Gastroesophageal sphincter (tissue), 4 donors: Measurements from ENCODE around the gene BRINP3. TPM values are rescaled to one million over a fixed set of nuclear protein-coding genes. Genes with fewer than 3 reads are reported as not detected.

Source experiments
- ATAC-seq: fragments of 150-250 bp; one replicate; pipeline ENCODE4 v1.9.1; 2016; ENCODE audit warnings: mild to moderate bottlenecking, moderate library complexity
- H3K27ac ChIP-seq, 4 donors: fragments of 200-600 bp; sonication (generic) in 3 of 4; 1 replicate in 3 of 4; 2 replicates in 1 of 4; pipeline ENCODE4 v1.5.1; 2016 to 2019
- H3K27me3 ChIP-seq: fragments of 200-600 bp; sonication (generic); one replicate; pipeline ENCODE4 v1.5.1; 2019
- H3K36me3 ChIP-seq, 2 donors: fragments of 200-600 bp; sonication (generic); one replicate each; pipeline ENCODE4 v1.5.1; 2019; ENCODE audit warnings: control low read depth in 1 of 2
- H3K4me1 ChIP-seq, 3 donors: fragments of 200-600 bp; sonication (generic); 1 replicate in 2 of 3; 2 replicates in 1 of 3; pipeline ENCODE4 v1.5.1; 2016 to 2019; ENCODE audit warnings: control low read depth in 2 of 3
- H3K4me3 ChIP-seq, 2 donors: fragments of 200-600 bp; sonication (generic); one replicate each; pipeline ENCODE4 v1.5.1; 2019; ENCODE audit warnings: mild to moderate bottlenecking in 1 of 2, moderate library complexity in 1 of 2
- H3K9me3 ChIP-seq, 3 donors: fragments of 200-600 bp; sonication (generic); one replicate each; pipeline ENCODE4 v1.5.1; 2017 to 2019; ENCODE audit warnings: control low read depth in 2 of 3
- EP300 ChIP-seq: sonication (generic); formaldehyde crosslinking; IDR thresholded peaks from one replicate; pipeline ENCODE4 v1.6.1; 2017; ENCODE audit warnings: antibody characterized with exemption, mild to moderate bottlenecking
- POLR2A ChIP-seq, 2 donors: fragments of 450-650 bp; IDR thresholded peaks; one replicate each; pipeline ENCODE4 v1.6.1; 2017; ENCODE audit warnings: antibody characterized with exemption in 2 of 2, mild to moderate bottlenecking in 2 of 2, moderate library complexity in 1 of 2
- POLR2AphosphoS5 ChIP-seq: sonication (generic); formaldehyde crosslinking; IDR thresholded peaks from one replicate; pipeline ENCODE4 v1.6.1; 2017; ENCODE audit warnings: antibody characterized with exemption
- WGBS, 2 donors: methylation state at CpG; one replicate each; pipeline ENCODE4 v1.1.5; 2018; ENCODE audit warnings: low coverage in 1 of 2; 5-methylcytosine and 5-hydroxymethylcytosine counted together
- total RNA-seq, 4 donors: library from RNA; depleted of rRNA; stranded (reverse); fragments of >200 nt; gene quantifications; one replicate each; pipeline ENCODE4 v1.1.0, GENCODE V29; 2016
- TF ChIP-seq, protein P1 (sequence below), 4 experiments: fragments of 200-600 bp in 2 of 4; fragments of 450-650 bp in 2 of 4; sonication (generic) in 1 of 4; IDR thresholded peaks; one replicate each; pipeline ENCODE4 v1.5.1; 2017 to 2019; ENCODE audit warnings: antibody characterized with exemption in 4 of 4, mild to moderate bottlenecking in 2 of 4, moderate library complexity in 2 of 4

Gene BRINP3
- total RNA-seq, 4 donors from 2014 or later = 6.7 to 24.7 (median 12.0) TPM

DNA sequence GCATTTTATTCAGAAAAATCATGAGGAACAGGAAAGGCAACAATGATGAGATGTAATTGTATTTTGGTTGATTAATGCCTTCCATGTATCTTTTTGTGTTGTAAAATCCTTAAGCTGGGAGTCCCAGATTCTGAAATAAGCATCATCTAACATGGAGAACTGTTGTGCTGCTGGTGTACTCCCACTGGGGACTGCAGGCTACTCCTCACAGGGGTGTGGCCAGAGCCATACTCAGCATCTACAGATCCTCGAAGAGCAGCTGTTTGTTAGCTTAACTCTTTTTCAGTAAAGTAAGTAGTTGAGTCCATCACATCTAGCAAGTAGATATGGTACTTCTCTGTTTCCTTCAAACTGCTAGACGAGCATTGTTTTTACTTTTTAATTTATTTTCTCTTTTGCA is 358.0 kb downstream of the BRINP3 start:
- TF ChIP-seq, protein P1, sequence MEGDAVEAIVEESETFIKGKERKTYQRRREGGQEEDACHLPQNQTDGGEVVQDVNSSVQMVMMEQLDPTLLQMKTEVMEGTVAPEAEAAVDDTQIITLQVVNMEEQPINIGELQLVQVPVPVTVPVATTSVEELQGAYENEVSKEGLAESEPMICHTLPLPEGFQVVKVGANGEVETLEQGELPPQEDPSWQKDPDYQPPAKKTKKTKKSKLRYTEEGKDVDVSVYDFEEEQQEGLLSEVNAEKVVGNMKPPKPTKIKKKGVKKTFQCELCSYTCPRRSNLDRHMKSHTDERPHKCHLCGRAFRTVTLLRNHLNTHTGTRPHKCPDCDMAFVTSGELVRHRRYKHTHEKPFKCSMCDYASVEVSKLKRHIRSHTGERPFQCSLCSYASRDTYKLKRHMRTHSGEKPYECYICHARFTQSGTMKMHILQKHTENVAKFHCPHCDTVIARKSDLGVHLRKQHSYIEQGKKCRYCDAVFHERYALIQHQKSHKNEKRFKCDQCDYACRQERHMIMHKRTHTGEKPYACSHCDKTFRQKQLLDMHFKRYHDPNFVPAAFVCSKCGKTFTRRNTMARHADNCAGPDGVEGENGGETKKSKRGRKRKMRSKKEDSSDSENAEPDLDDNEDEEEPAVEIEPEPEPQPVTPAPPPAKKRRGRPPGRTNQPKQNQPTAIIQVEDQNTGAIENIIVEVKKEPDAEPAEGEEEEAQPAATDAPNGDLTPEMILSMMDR (IDR thresholded peaks at IDR 0.05) = no peak
- TF ChIP-seq POLR2AphosphoS5 (no peak), EP300 (no peak), POLR2A (IDR thresholded peaks at IDR 0.05) (no peak)
- H3K27me3 ChIP-seq = no peaks in the 10 kb centered on the region
- H3K36me3 ChIP-seq = no peaks in the 10 kb centered on the region
- no peak for ATAC-seq
- H3K9me3 ChIP-seq = no peaks in the 10 kb centered on the region
- 59 to 100% methylated on average over 1 to 2 of the region's 2 CpGs for WGBS, 2 donors
- no peak overlapping the region for H3K4me3 ChIP-seq
- no peak overlapping the region for H3K27ac ChIP-seq
- no peaks in the 10 kb centered on the region for H3K4me1 ChIP-seq

DNA sequence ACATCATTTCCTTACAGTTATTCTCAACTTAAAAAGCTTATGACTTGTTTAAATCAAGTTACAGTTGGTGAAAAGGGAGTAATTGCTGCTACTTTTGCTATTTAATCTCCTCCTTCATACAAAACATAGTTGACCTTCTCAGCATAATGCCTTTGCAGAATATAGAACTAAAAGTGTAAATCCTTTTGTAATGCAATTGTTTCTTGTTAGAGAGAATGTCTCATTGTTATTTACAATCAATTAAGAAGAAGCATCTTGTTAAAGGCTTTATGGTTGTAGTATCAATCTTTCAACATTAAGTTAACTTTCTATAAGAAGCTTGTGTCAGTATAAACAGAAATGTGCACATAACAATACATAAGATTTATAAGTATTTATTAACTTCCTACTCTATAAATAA is 360.7 kb downstream of the BRINP3 start:
- H3K4me3 ChIP-seq = no peak overlapping the region
- no peaks in the 10 kb centered on the region for H3K27me3 ChIP-seq
- no peak overlapping the region for H3K27ac ChIP-seq
- H3K36me3 ChIP-seq = no peaks in the 10 kb centered on the region
- no peak for ATAC-seq
- H3K9me3 ChIP-seq = no peaks in the 10 kb centered on the region
- TF ChIP-seq, protein P1 (IDR thresholded peaks at IDR 0.05) = no peak
- TF ChIP-seq POLR2AphosphoS5 (no peak), EP300 (no peak), POLR2A (IDR thresholded peaks at IDR 0.05) (no peak)
- H3K4me1 ChIP-seq = no peaks in the 10 kb centered on the region

DNA sequence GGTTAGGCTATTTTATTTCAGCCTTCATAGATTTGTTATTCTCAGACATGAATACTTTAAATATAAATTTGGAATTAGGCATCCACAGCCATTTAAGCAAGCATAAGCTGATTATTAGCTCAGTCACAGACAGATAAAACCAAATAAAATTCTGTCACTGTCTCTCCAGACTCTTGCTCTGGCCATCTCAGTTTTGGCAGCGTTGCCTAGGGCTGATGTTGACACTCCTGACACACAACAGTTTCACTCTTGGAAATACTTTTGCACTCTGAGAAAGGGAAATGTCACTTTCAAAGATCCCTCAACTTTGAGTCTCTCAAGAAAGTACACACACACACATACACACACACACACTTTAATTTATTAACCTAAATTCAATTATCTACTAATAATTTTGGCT is 372.7 kb downstream of the BRINP3 start:
- TF ChIP-seq POLR2AphosphoS5 (no peak), POLR2A (IDR thresholded peaks at IDR 0.05) (no peak), EP300 (no peak)
- TF ChIP-seq, protein P1 (IDR thresholded peaks at IDR 0.05) = no peak
- H3K4me1 ChIP-seq = no peaks in the 10 kb centered on the region
- 13 to 29% methylated on average over 1 of the region's 1 CpG for WGBS, 2 donors
- no peaks in the 10 kb centered on the region for H3K36me3 ChIP-seq
- no peaks in the 10 kb centered on the region for H3K9me3 ChIP-seq
- no peak overlapping the region for H3K4me3 ChIP-seq
- no peak overlapping the region for H3K27ac ChIP-seq
- no peaks in the 10 kb centered on the region for H3K27me3 ChIP-seq
- no peak for ATAC-seq

DNA sequence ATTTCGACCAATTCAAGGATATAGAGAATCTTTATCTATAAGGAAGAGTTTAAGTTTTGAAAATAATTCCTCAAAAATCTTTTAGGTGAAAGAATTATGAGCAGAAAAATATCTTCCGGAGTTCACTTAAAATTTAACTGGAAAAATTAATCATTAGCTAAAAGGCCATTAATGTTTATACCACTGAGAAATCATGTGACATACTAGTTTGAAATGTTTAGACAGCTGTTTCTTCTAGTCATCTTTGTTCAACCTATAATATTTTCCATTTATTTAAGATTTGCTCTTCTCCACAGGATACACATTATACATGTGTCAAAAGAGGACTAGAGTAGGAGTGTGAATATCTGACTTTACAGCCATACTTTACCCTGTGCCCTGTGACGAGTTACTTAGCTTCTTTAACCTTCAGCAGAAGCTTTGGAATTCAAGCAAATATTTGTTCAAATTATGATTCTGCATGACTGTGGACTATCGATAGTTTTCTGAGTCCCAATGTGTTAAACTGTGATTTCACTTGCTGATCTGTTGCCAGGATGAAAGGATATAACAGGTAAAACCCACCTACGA is 374.8 kb downstream of the BRINP3 start:
- Histone ChIP-seq H3K4me3 (no peak overlapping the region), H3K27me3 (no peaks in the 10 kb centered on the region), H3K36me3 (no peaks in the 10 kb centered on the region), H3K27ac (no peak overlapping the region), H3K9me3 (no peaks in the 10 kb centered on the region), H3K4me1 (no peaks in the 10 kb centered on the region)
- 64 to 70% methylated on average over 5 of the region's 5 CpGs for WGBS, 2 donors
- ATAC-seq = no peak
- TF ChIP-seq POLR2A (IDR thresholded peaks at IDR 0.05) = no peak
- no peak for TF ChIP-seq EP300
- TF ChIP-seq, protein P1 (IDR thresholded peaks at IDR 0.05) = no peak
- TF ChIP-seq POLR2AphosphoS5 = no peak

DNA sequence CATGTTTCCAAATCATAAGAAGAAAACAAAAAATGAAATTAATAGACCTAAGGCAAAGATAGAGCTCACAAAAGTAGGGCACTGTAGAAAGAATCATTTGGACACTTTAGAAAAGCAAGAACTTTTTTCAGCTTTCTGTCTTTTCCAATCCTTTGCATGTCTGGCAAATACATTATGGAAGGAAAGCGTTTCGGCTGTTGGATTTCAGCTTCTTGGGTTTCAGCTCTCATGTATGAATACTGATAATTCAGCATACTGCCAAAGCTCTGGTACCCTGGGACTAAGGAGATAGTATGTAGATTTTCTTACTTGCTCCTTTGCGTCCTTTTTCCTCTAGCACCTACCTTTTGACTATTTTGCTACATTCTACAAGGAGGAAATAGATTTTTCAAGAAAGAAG is 375.9 kb downstream of the BRINP3 start:
- Histone ChIP-seq H3K4me1 (no peaks in the 10 kb centered on the region), H3K4me3 (no peak overlapping the region), H3K27ac (no peak overlapping the region), H3K27me3 (no peaks in the 10 kb centered on the region), H3K9me3 (no peaks in the 10 kb centered on the region), H3K36me3 (no peaks in the 10 kb centered on the region)
- WGBS, 2 donors = 76 to 83% methylated on average over 3 of the region's 3 CpGs
- no peak for TF ChIP-seq POLR2A (IDR thresholded peaks at IDR 0.05)
- TF ChIP-seq, protein P1 (IDR thresholded peaks at IDR 0.05) = no peak
- no peak for TF ChIP-seq POLR2AphosphoS5
- TF ChIP-seq EP300 = no peak
- ATAC-seq = no peak
